Measurements from ENCODE around the gene TMEM178B. TPM values are rescaled to one million over a fixed set of nuclear protein-coding genes. Genes with fewer than 3 reads are reported as not detected.

The TMEM178B gene
- total and polyA plus RNA-seq, 10 of the 15 experiments (the other 5 are each of a cell fraction or from before 2014, with no cell fraction given) = 0.01 to 1.1 (median 0.04) TPM; not detected in 2

GRCh38 chr7:141407893-141408292 is 334.0 kb downstream of the TMEM178B start (continued):
- TF ChIP-seq, protein P1, sequence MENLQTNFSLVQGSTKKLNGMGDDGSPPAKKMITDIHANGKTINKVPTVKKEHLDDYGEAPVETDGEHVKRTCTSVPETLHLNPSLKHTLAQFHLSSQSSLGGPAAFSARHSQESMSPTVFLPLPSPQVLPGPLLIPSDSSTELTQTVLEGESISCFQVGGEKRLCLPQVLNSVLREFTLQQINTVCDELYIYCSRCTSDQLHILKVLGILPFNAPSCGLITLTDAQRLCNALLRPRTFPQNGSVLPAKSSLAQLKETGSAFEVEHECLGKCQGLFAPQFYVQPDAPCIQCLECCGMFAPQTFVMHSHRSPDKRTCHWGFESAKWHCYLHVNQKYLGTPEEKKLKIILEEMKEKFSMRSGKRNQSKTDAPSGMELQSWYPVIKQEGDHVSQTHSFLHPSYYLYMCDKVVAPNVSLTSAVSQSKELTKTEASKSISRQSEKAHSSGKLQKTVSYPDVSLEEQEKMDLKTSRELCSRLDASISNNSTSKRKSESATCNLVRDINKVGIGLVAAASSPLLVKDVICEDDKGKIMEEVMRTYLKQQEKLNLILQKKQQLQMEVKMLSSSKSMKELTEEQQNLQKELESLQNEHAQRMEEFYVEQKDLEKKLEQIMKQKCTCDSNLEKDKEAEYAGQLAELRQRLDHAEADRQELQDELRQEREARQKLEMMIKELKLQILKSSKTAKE (IDR thresholded peaks at IDR 0.05; ENCODE audit: low read depth, poor library complexity, severe bottlenecking) = no peak

DNA sequence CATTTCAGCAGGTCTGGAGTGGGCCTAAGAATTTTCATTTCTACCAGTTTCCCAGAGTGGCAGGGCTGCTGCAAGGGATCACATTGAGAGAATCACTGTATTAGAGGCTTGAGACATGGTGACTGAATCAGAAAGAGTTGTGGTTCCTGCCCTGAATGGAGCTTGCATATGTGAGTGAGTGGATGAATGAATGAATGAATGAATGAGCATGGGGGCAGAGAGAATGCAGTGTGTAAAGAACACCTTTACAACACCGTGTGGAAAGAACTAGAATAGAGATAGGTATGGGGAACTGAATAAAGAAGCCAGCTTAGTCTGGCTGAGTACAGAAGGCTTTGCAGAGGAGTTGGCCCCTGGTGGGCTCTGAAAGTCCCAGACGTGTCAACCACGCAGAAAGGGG is 334.6 kb downstream of the TMEM178B start:
- POLR2A ChIA-PET = no interaction called here

More for the DNA sequence above, 334.6 kb downstream of the TMEM178B start:
- Histone ChIP-seq H4K20me1 (ENCODE audit: control insufficient read depth, insufficient read depth) (no peaks in the 10 kb centered on the region), H3K79me2 (ENCODE audit: control insufficient read depth, insufficient read depth, low read length) (no peaks in the 10 kb centered on the region), H2AFZ (ENCODE audit: control insufficient read depth, low read depth, low read length) (no peak overlapping the region), H3K4me1 (ENCODE audit: control insufficient read depth, insufficient read depth, low read length) (no peaks in the 10 kb centered on the region), H3K9ac (ENCODE audit: control insufficient read depth, insufficient read depth, low read length) (no peak overlapping the region), H3K27me3 (replicated peaks in 1 of 2; ENCODE audit: control insufficient read depth in 2 of 2, insufficient read depth in 2 of 2, low read length in 1 of 2) (no peaks in the 10 kb centered on the region; a peak in 1 of 4 replicates), H3K9me3 (replicated peaks; ENCODE audit: control insufficient read depth, insufficient read depth, low read length) (no peaks in the 10 kb centered on the region), H3K27ac (ENCODE audit: control insufficient read depth, insufficient read depth) (no peak overlapping the region), H3K36me3 (ENCODE audit: control insufficient read depth in 2 of 2, insufficient read depth in 2 of 2, low read length in 1 of 2) (no peaks in the 10 kb centered on the region), H3K4me2 (ENCODE audit: control insufficient read depth, insufficient read depth) (no peak overlapping the region), H3K4me3 (no peak overlapping the region)
- intact Hi-C loops (cut with micrococcal nuclease; ENCODE audit: unreplicated experiment) (no loop called here), in situ Hi-C loops (cut with MboI) (no loop called here)
- ATAC-seq (no peak), DNase-seq (ENCODE audit: low read depth, low spot score) (no peak), FAIRE-seq (no peak)
- ChIA-PET CTCF (no interaction called here), SMC1A (ENCODE audit: uncharacterized antibody, unreplicated experiment) (interaction anchor here (0.6 kb wide), 2 partner anchors 929 to 1363 kb away, joined by 3 read pairs; no protein-coding TSS in a partner anchor), RAD21 (ENCODE audit: unreplicated experiment) (no interaction called here)
- BruUV-seq (replicated peaks) = no TSS peak
- 2% methylated on average over 3 of the region's 3 CpGs for WGBS (ENCODE audit: insufficient coverage, insufficient replicate concordance, low lambda C conversion rate, missing lambda C conversion rate)
- TF ChIP-seq E2F4 (IDR thresholded peaks at IDR 0.05; ENCODE audit: low read depth, low read length) = no peak
- TF ChIP-seq ZNF24 (IDR thresholded peaks at IDR 0.05) = peak; percentile 63

All from GM12878 (cell line).